H54 (cell line): ENCODE measurements around the gene HOXA3.

Experiments
- DNase-seq: peaks from one replicate; pipeline ENCODE4 v3.0.0; 2011; ENCODE audit warnings: low spot score, mixed read lengths; ENCODE audit not compliant: insufficient read length
- FAIRE-seq: peaks from 3 replicates; lab custom pipeline; 2011; peaks lifted over from hg19 to GRCh38; lab: Jason Lieb, UNC
- POLR2A ChIP-seq: IDR thresholded peaks from 2 replicates; pipeline ENCODE4 v1.6.1; 2011; ENCODE audit warnings: low read depth, mild to moderate bottlenecking, low read length

Gene HOXA3

GRCh38 chr7:27151931-27152815 is at the start of gene HOXA3:
TSS of gene HOXA3 (minus strand) at chr7:27152583. CDS start at chr7:27110640, 41,943 bp downstream.
- no peak for DNase-seq
- no peak for FAIRE-seq
- no peak for TF ChIP-seq POLR2A

- FAIRE-seq (no peak), DNase-seq (no peak)
- no peak for TF ChIP-seq POLR2A
Observed at GRCh38 chr7:27201580-27202017, 49.2 kb upstream of the HOXA3 start.

GRCh38 chr7:27200761-27201579 is 48.6 kb upstream of the HOXA3 start:
- DNase-seq (no peak), FAIRE-seq (no peak)
- TF ChIP-seq POLR2A, result no peak

- peak; percentile 42 for TF ChIP-seq POLR2A
- FAIRE-seq (no peak), DNase-seq (no peak)
Observed at GRCh38 chr7:27199849-27200760, 47.7 kb upstream of the HOXA3 start, which contains the start of gene HOXA13. TSS of gene HOXA13 (minus strand) at chr7:27200091. CDS start at chr7:27200077, 14 bp downstream.

- TF ChIP-seq POLR2A, result no peak
- DNase-seq (no peak), FAIRE-seq (no peak)
Observed at GRCh38 chr7:27198871-27199801, 46.8 kb upstream of the HOXA3 start.

GRCh38 chr7:27198138-27198841 is 45.9 kb upstream of the HOXA3 start:
- DNase-seq (no peak), FAIRE-seq (no peak)
- TF ChIP-seq POLR2A, result no peak

- DNase-seq (no peak), FAIRE-seq (no peak)
- TF ChIP-seq POLR2A, result no peak
Observed at GRCh38 chr7:27197137-27198042, 45.0 kb upstream of the HOXA3 start.

GRCh38 chr7:27196287-27196767 is 43.9 kb upstream of the HOXA3 start:
- FAIRE-seq (peak; percentile 75), DNase-seq (peak; percentile 95)
- TF ChIP-seq POLR2A, result no peak

GRCh38 chr7:27194686-27195379 is 42.5 kb upstream of the HOXA3 start:
- no peak for DNase-seq
- no peak for FAIRE-seq
- no peak for TF ChIP-seq POLR2A

- no peak for TF ChIP-seq POLR2A
- no peak for FAIRE-seq
Observed at GRCh38 chr7:27194002-27194352, 41.6 kb upstream of the HOXA3 start.

More at GRCh38 chr7:27194002-27194352, 41.6 kb upstream of the HOXA3 start:
- DNase-seq, result no peak
